Thoracic aorta (tissue), 2 donors: Measurements from ENCODE around the gene HHEX. TPM values are rescaled to one million over a fixed set of nuclear protein-coding genes. Genes with fewer than 3 reads are reported as not detected.

Source experiments
- ATAC-seq: fragments of 150-250 bp; one replicate; pipeline ENCODE4 v1.8.0; 2017; ENCODE audit warnings: low read depth; ENCODE audit not compliant: insufficient number of reproducible peaks, low FRiP score
- DNase-seq: peaks from one replicate; pipeline ENCODE4 v3.0.0-alpha.2; 2020; ENCODE audit warnings: low spot score
- H3K27ac ChIP-seq, 2 donors: fragments of 200-600 bp; sonication (generic); 1 replicate in 1 of 2; 2 replicates in 1 of 2; pipeline ENCODE4 v1.5.1; 2016; ENCODE audit warnings: mild to moderate bottlenecking in 2 of 2, moderate library complexity in 2 of 2
- H3K27me3 ChIP-seq: fragments of 200-600 bp; sonication (generic); replicated peaks from 2 replicates; pipeline ENCODE4 v1.6.0; 2016; ENCODE audit warnings: mild to moderate bottlenecking; ENCODE audit not compliant: insufficient read depth
- H3K36me3 ChIP-seq: fragments of 200-600 bp; sonication (generic); one replicate; pipeline ENCODE4 v1.5.1; 2016
- H3K4me1 ChIP-seq, 2 donors: fragments of 200-600 bp; sonication (generic); 1 replicate in 1 of 2; 2 replicates in 1 of 2; pipeline versions ENCODE4 v1.5.1 to v1.6.0; 2016; ENCODE audit warnings: low read depth in 2 of 2, mild to moderate bottlenecking in 1 of 2; ENCODE audit not compliant: control insufficient read depth in 1 of 2
- H3K4me3 ChIP-seq: fragments of 200-600 bp; sonication (generic); 2 replicates; pipeline ENCODE4 v1.5.1; 2016; ENCODE audit warnings: mild to moderate bottlenecking
- H3K9me3 ChIP-seq: fragments of 200-600 bp; sonication (generic); 2 replicates; pipeline ENCODE4 v1.5.1; 2016
- total RNA-seq, 2 donors: library from RNA; depleted of rRNA; stranded (reverse); fragments of >200 nt; gene quantifications; one replicate each; pipeline versions ENCODE4 v1.1.0 to v1.2.3, GENCODE V29; 2016
- TF ChIP-seq, protein P1 (sequence below): fragments of 200-600 bp; sonication (generic); IDR thresholded peaks from one replicate; pipeline ENCODE4 v1.5.1; 2019; ENCODE audit warnings: antibody characterized with exemption

The HHEX gene
- total RNA-seq, 2 donors from 2014 or later, result 6.2 to 10.9 TPM

DNA sequence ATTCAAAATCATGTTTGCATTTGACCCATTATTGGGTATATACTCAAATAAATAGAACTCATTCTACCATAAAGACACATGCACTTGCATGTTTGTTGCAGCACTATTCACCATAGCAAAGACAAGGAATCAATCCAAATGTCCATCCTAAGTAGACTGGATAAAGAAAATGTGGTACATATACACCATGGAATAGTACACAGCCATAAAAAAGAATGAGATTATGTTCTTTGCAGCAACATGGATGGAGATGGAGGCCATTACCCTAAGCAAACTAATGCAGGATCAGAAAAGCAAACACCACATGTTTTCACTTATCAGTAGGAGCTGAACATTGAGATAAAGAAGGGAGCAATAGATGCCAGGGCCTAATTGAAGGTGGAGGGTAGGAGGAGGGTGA is 12.0 kb upstream of the HHEX start:
- no peak overlapping the region for H3K4me3 ChIP-seq
- no peaks in the 10 kb centered on the region for H3K27me3 ChIP-seq
- TF ChIP-seq, protein P1, sequence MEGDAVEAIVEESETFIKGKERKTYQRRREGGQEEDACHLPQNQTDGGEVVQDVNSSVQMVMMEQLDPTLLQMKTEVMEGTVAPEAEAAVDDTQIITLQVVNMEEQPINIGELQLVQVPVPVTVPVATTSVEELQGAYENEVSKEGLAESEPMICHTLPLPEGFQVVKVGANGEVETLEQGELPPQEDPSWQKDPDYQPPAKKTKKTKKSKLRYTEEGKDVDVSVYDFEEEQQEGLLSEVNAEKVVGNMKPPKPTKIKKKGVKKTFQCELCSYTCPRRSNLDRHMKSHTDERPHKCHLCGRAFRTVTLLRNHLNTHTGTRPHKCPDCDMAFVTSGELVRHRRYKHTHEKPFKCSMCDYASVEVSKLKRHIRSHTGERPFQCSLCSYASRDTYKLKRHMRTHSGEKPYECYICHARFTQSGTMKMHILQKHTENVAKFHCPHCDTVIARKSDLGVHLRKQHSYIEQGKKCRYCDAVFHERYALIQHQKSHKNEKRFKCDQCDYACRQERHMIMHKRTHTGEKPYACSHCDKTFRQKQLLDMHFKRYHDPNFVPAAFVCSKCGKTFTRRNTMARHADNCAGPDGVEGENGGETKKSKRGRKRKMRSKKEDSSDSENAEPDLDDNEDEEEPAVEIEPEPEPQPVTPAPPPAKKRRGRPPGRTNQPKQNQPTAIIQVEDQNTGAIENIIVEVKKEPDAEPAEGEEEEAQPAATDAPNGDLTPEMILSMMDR, result no peak
- no peak for DNase-seq
- ATAC-seq, result no peak
- no peaks in the 10 kb centered on the region for H3K9me3 ChIP-seq
- no peak overlapping the region for H3K27ac ChIP-seq
- no peaks in the 10 kb centered on the region for H3K4me1 ChIP-seq
- no peaks in the 10 kb centered on the region for H3K36me3 ChIP-seq

DNA sequence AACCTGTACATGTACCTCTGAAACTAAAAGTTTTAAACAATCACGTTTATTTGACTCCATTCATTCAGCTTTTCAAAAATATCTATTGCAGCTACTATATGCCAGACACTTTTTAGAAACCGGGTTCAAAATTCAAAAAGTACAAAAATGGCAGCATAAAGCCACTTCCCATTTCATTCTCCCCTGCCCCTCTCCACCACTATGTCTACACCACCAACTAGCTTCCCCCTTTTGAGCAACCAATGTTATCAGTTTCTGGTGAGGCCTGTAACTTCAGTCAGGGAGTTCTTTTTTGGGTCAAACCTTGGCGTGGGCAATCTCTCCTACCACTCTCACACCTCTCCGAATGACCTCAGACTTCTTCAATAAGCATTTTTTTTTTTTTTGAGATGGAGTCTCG is 11.5 kb upstream of the HHEX start:
- ATAC-seq (no peak), DNase-seq (no peak)
- H3K4me3 ChIP-seq, result no peak overlapping the region
- H3K27ac ChIP-seq, result no peak overlapping the region
- H3K27me3 ChIP-seq, result no peaks in the 10 kb centered on the region
- H3K9me3 ChIP-seq, result no peaks in the 10 kb centered on the region
- no peaks in the 10 kb centered on the region for H3K36me3 ChIP-seq
- H3K4me1 ChIP-seq, result no peaks in the 10 kb centered on the region
- TF ChIP-seq, protein P1, result no peak

DNA sequence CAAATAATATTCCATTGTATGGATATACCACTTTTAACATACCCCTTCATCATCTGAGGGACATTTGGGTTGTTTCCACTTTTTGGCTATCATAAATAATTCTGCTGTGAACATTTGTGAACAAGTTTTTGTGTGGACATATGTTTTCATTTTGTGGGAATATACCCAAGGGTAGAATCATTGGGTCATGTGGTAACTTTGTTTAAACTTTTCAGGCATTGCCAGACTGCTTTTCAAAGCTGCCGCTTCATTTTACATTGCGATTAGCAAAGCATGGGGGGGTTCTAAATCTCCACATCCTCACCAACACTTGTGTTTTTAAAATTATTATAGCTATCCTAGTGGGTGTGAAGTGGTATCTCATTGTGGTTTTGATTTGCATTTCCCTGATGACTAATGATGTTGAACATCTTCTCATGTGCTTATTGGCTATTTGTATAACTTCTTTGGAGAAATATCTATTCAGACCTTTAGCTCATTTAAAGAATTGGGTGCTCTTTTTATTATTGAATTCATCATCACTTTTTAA is 8.4 kb upstream of the HHEX start:
- H3K27me3 ChIP-seq, result no peaks in the 10 kb centered on the region
- DNase-seq (no peak), ATAC-seq (no peak)
- no peak overlapping the region for H3K4me3 ChIP-seq
- H3K9me3 ChIP-seq, result no peaks in the 10 kb centered on the region
- TF ChIP-seq, protein P1, result no peak
- H3K36me3 ChIP-seq, result no peaks in the 10 kb centered on the region
- H3K27ac ChIP-seq, result no peak overlapping the region
- H3K4me1 ChIP-seq, result no peaks in the 10 kb centered on the region

DNA sequence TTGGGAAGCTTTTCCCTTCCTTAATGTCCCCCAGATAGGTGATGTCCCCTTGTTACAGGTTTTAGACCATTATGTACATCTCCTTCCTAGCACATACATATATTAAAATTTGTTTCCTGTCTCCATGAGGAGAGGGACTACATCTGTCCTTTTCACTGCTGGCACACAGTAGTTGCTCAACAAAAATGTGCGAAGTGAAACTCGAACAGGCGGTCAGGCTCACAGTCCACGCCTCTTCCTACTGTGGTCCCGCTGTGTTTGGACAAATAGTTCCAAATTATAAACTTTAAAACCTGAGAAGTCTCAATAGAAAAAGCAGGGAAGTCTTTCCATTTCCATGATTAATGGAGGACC is 1.2 kb upstream of the HHEX start:
- no peak for DNase-seq
- H3K4me3 ChIP-seq, result peak overlapping the region; percentile 90
- TF ChIP-seq, protein P1, result no peak
- ATAC-seq, result no peak
- no peaks in the 10 kb centered on the region for H3K27me3 ChIP-seq
- H3K9me3 ChIP-seq, result no peaks in the 10 kb centered on the region
- H3K36me3 ChIP-seq, result no peaks in the 10 kb centered on the region
- peaks cover 0 to 9% of the 10 kb centered on the region in 2 donors for H3K4me1 ChIP-seq
- no peak overlapping the region for H3K27ac ChIP-seq

DNA sequence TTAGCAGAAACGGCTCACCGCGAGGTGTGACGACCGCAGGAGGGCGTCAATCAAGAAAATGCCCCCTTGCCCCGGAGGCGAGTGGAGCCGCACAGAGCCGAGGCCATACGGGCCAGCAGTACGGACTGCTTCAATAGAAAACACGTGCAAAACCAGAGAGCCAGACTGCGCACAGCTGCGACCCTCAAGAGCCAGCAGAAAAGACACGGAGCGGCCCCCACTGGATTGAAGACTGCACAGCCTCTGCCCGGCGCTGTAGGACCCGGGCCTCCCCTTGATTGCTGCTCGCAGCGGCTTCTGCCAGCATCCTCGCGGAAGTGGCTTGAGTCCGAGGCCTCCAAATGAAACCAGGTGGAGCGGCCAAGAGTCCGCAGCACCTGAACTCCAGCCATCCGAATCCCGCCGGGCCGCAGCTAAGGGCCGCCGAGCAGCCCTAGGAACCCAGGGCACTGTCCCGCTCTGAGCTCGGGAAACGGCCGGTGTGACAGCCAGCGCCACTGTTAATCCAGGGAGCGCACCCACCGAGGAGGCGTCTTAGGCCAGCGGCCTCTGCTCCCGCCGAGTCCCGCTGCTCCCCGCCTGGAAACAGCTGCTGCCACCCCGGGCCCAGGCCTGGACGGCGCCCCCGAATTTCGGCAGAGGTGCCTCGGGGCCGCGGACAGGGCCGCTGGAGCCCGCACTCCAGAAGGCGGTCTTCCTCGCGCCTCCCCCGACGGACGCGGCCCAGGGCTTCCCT is 660 bp upstream of the HHEX start:
- H3K4me3 ChIP-seq, result peak overlapping the region; percentile 90
- peaks cover 0 to 9% of the 10 kb centered on the region in 2 donors for H3K4me1 ChIP-seq
- H3K9me3 ChIP-seq, result no peaks in the 10 kb centered on the region
- DNase-seq (no peak), ATAC-seq (no peak)
- no peaks in the 10 kb centered on the region for H3K27me3 ChIP-seq
- no peaks in the 10 kb centered on the region for H3K36me3 ChIP-seq
- H3K27ac ChIP-seq, result peak overlapping the region; percentile 42 to 56
- TF ChIP-seq, protein P1, result no peak
